HG02852 (cell line): ENCODE results near the gene RINT1.
"Not testable (repeated sequence)": the region's sequence is repeated elsewhere in the genome, so short reads cannot be mapped to it uniquely, and the experiment has no call there.

Experiments used
- ATAC-seq: cut with Tn5 transposase; IDR thresholded peaks from one replicate; pipeline ENCODE4 v1.9.1; 2021; ENCODE audit warnings: mild to moderate bottlenecking, moderate library complexity; ENCODE audit not compliant: unreplicated experiment

RINT1 gene

GRCh38 chr7:105596866-105597265 lies 64.9 kb downstream of the RINT1 start:
- ATAC-seq = no peak

- not testable (repeated sequence) for ATAC-seq
Measured at GRCh38 chr7:105599080-105599479, 67.1 kb downstream of the RINT1 start.

- no peak for ATAC-seq
Measured at GRCh38 chr7:105599551-105599950, 67.5 kb downstream of the RINT1 start.

- ATAC-seq = no peak
Measured at GRCh38 chr7:105600720-105601550, 68.9 kb downstream of the RINT1 start.

GRCh38 chr7:105602325-105603305 lies 70.6 kb downstream of the RINT1 start:
- no peak for ATAC-seq

- no peak for ATAC-seq
Measured at GRCh38 chr7:105610165-105610930, 78.3 kb downstream of the RINT1 start.

GRCh38 chr7:105611856-105612775 lies 80.1 kb downstream of the RINT1 start:
- ATAC-seq = no peak

- ATAC-seq = no peak
Measured at GRCh38 chr7:105612806-105613205, 80.8 kb downstream of the RINT1 start.

GRCh38 chr7:105613611-105614330 lies 81.8 kb downstream of the RINT1 start:
- ATAC-seq = no peak

- ATAC-seq = no peak
Measured at GRCh38 chr7:105614341-105614840, 82.4 kb downstream of the RINT1 start.
